ENCODE data around the gene GRIA2.

- TF ChIP-seq CTCF (conservative IDR thresholded peaks at IDR 0.05; ENCODE audit: low read length) (no peak), EZH2phosphoT487 (IDR thresholded peaks at IDR 0.05; ENCODE audit: borderline replicate concordance, low read depth, low read length) (no peak)
These were observed 35.2 kb upstream of the GRIA2 start for GRCh38 chr4:157185363-157185762.
